ENCODE data around the gene HSD17B14. TPM values are rescaled to one million over a fixed set of nuclear protein-coding genes. Genes with fewer than 3 reads are reported as not detected.

HSD17B14 gene
- total and polyA plus RNA-seq, 9 of the 15 experiments (the other 6 are each of a cell fraction or from before 2014, with no cell fraction given), result 0.16 TPM; not detected in 8

DNA sequence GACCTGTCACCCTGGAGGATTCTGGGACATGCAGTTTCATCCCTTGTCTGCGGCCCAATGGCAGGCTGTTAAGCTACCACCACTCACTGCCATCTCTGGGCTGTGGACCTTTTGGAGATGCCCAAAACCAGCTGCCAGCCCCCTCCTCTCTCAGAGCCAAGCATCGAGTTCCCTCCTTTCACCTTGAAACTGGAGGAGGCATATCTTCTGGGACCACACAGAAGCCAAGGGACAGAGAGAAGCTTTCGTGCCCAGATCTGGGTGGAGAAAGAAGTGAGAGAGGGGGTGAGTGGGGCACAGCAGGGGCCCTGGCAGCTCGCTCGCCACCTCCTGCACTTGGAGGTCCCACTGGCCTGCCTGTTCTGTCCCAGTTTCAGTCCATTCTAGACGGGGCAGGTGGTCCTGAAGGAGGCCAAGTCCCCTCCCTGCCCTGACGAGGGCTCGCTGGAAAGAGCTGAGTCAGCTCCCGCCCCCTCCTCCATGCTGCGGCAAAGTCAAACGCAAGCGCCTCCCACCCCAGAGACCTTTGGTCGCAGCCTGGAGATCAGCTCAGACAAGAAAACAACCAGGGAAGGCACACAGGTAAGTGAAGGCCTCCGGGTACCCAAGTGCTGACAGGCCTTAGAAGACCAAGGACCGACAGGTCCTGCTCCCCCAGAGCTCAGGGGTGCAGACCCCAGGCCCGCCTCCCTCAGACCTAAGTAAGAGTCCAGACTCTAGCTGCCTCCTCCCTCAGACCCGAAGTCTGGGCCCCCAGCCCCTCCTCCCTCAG lies 29.3 kb downstream of the HSD17B14 start (continued):
- TF ChIP-seq TBL1XR1 (IDR thresholded peaks at IDR 0.05; ENCODE audit: low read length in 2 of 2) (no peak), POU5F1 (IDR thresholded peaks at IDR 0.05; ENCODE audit: borderline replicate concordance, low read depth, low read length, partially characterized antibody) (no peak), ZNF121 (CRISPR knock-in tag; conservative IDR thresholded peaks at IDR 0.05) (no peak), HDAC3 (IDR thresholded peaks at IDR 0.05; ENCODE audit: borderline replicate concordance, partially characterized antibody) (no peak), NFIC (IDR thresholded peaks at IDR 0.05) (no peak), PHTF2 (CRISPR knock-in tag; IDR thresholded peaks at IDR 0.05) (no peak), CBFA2T2 (conservative IDR thresholded peaks at IDR 0.05) (no peak), BMI1 (IDR thresholded peaks at IDR 0.05; ENCODE audit: low read length) (no peak), MTF1 (CRISPR knock-in tag; IDR thresholded peaks at IDR 0.05; ENCODE audit: borderline replicate concordance) (no peak), CSDE1 (IDR thresholded peaks at IDR 0.05) (no peak), PYGO2 (tag; IDR thresholded peaks at IDR 0.05) (no peak), RBM25 (IDR thresholded peaks at IDR 0.05; ENCODE audit: low read depth, low read length, severe bottlenecking) (no peak), NEUROD1 (IDR thresholded peaks at IDR 0.05; ENCODE audit: borderline replicate concordance, low read depth, low read length, partially characterized antibody) (no peak), MTA3 (IDR thresholded peaks at IDR 0.05; ENCODE audit: borderline replicate concordance) (no peak), SOX6 (IDR thresholded peaks at IDR 0.05) (no peak), CBX3 (IDR thresholded peaks at IDR 0.05; ENCODE audit: borderline replicate concordance in 1 of 2, low read length in 2 of 2) (no peak), NFXL1 (CRISPR knock-in tag; IDR thresholded peaks at IDR 0.05) (no peak), NFRKB (IDR thresholded peaks at IDR 0.05; ENCODE audit: low read depth) (no peak), POLR2B (IDR thresholded peaks at IDR 0.05; ENCODE audit: low read depth, partially characterized antibody) (no peak), SP2 (IDR thresholded peaks at IDR 0.05; ENCODE audit: extremely low read depth, low read depth, low read length, poor library complexity, severe bottlenecking) (no peak), TAF7 (tag; IDR thresholded peaks at IDR 0.05) (no peak), ZNF717 (CRISPR knock-in tag; IDR thresholded peaks at IDR 0.05) (no peak), BHLHE40 (IDR thresholded peaks at IDR 0.05; ENCODE audit: low read length) (no peak), HIVEP1 (CRISPR knock-in tag; IDR thresholded peaks at IDR 0.05) (no peak)
- TF ChIP-seq, protein P1, sequence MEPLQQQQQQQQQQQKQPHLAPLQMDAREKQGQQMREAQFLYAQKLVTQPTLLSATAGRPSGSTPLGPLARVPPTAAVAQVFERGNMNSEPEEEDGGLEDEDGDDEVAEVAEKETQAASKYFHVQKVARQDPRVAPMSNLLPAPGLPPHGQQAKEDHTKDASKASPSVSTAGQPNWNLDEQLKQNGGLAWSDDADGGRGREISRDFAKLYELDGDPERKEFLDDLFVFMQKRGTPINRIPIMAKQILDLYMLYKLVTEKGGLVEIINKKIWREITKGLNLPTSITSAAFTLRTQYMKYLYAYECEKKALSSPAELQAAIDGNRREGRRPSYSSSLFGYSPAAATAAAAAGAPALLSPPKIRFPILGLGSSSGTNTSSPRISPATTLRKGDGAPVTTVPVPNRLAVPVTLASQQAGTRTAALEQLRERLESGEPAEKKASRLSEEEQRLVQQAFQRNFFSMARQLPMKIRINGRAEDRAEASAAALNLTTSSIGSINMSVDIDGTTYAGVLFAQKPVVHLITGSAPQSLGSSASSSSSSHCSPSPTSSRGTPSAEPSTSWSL (CRISPR knock-in tag; IDR thresholded peaks at IDR 0.05; ENCODE audit: borderline replicate concordance), result no peak
- TF ChIP-seq, protein P2, sequence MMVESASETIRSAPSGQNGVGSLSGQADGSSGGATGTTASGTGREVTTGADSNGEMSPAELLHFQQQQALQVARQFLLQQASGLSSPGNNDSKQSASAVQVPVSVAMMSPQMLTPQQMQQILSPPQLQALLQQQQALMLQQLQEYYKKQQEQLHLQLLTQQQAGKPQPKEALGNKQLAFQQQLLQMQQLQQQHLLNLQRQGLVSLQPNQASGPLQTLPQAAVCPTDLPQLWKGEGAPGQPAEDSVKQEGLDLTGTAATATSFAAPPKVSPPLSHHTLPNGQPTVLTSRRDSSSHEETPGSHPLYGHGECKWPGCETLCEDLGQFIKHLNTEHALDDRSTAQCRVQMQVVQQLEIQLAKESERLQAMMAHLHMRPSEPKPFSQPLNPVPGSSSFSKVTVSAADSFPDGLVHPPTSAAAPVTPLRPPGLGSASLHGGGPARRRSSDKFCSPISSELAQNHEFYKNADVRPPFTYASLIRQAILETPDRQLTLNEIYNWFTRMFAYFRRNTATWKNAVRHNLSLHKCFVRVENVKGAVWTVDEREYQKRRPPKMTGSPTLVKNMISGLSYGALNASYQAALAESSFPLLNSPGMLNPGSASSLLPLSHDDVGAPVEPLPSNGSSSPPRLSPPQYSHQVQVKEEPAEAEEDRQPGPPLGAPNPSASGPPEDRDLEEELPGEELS (CRISPR knock-in tag; IDR thresholded peaks at IDR 0.05; ENCODE audit: borderline replicate concordance), result no peak
- TF ChIP-seq, protein P3, sequence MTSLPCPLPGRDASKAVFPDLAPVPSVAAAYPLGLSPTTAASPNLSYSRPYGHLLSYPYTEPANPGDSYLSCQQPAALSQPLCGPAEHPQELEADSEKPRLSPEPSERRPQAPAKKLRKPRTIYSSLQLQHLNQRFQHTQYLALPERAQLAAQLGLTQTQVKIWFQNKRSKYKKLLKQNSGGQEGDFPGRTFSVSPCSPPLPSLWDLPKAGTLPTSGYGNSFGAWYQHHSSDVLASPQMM (CRISPR knock-in tag; IDR thresholded peaks at IDR 0.05), result no peak

Measured in K562 (cell line).